Breast epithelium (tissue), 3 donors: ENCODE measurements around the gene CALHM1.

Source experiments
- CTCF ChIP-seq, 3 donors: fragments of 450-650 bp; IDR thresholded peaks; one replicate each; pipeline ENCODE4 v1.5.1; 2016 to 2017; ENCODE audit warnings: antibody characterized with exemption in 3 of 3, mild to moderate bottlenecking in 3 of 3, moderate library complexity in 3 of 3
- POLR2A ChIP-seq: fragments of 450-650 bp; IDR thresholded peaks from one replicate; pipeline ENCODE4 v1.6.1; 2016; ENCODE audit warnings: antibody characterized with exemption, mild to moderate bottlenecking, moderate library complexity
- POLR2AphosphoS5 ChIP-seq, 3 donors: sonication (generic); formaldehyde crosslinking; IDR thresholded peaks; one replicate each; pipeline ENCODE4 v1.6.1; 2017; ENCODE audit warnings: antibody characterized with exemption in 3 of 3

- TF ChIP-seq CTCF (IDR thresholded peaks at IDR 0.05) = no peak
- no peak for TF ChIP-seq POLR2AphosphoS5 (IDR thresholded peaks at IDR 0.05)
- no peak for TF ChIP-seq POLR2A
Measured at GRCh38 chr10:103459615-103460014, 915 bp upstream of the CALHM1 start.
